GM12878 (cell line): Measurements from ENCODE around the gene IGF1R. TPM values are rescaled to one million over a fixed set of nuclear protein-coding genes. Genes with fewer than 3 reads are reported as not detected.

Experiments
- ATAC-seq: fragments of 200-7000 bp; cut with Tn5 transposase; 3 replicates; pipeline ENCODE4 v1.9.1; 2020; ENCODE audit warnings: mild to moderate bottlenecking, moderate library complexity
- BruUV-seq: library from RNA; stranded (reverse); fragments of 400-500 nt; replicated peaks from 2 replicates; lab custom pipeline; 2021; lab: Mats Ljungman, UMichigan
- CTCF ChIA-PET: fragments of 300-600 bp; sonication (Branson Sonifier 250); formaldehyde crosslinking; extraction: SDS; loops from one replicate; lab custom pipeline; 2021; ENCODE audit warnings: inconsistent platforms; lab: Yijun Ruan, JAX
- POLR2A ChIA-PET: fragments of 350-600 bp; formaldehyde crosslinking; extraction: SDS; loops from one replicate; lab custom pipeline; 2021; ENCODE audit warnings: inconsistent platforms; lab: Charles Lee
- RAD21 ChIA-PET: fragments of 300-600 bp; sonication (Branson Sonifier 250); formaldehyde crosslinking; loops from one replicate; lab custom pipeline; 2023; ENCODE audit warnings: antibody characterized with exemption; ENCODE audit not compliant: unreplicated experiment; lab: Charles Lee
- SMC1A ChIA-PET: fragments of 300-600 bp; sonication (Branson Sonifier 250); formaldehyde crosslinking; loops from one replicate; lab custom pipeline; 2023; ENCODE audit not compliant: unreplicated experiment, uncharacterized antibody; lab: Charles Lee
- DNase-seq: peaks from one replicate; pipeline ENCODE4 v3.0.0-alpha.2; 2011; ENCODE audit warnings: low read depth, low spot score
- FAIRE-seq: peaks from 3 replicates; lab custom pipeline; 2011; peaks lifted over from hg19 to GRCh38; lab: Jason Lieb, UNC
- H2AFZ ChIP-seq: 2 replicates; pipeline ENCODE4 v1.6.0; 2011; ENCODE audit warnings: low read depth, low read length, control low read depth; ENCODE audit not compliant: control insufficient read depth
- H3K27ac ChIP-seq: 2 replicates; pipeline ENCODE4 v1.5.1; 2011; ENCODE audit warnings: control low read depth; ENCODE audit not compliant: control insufficient read depth, insufficient read depth
- H3K27me3 ChIP-seq, 2 experiments: replicated peaks in 1 of 2; 2 replicates each; pipeline versions ENCODE4 v1.6.0 to v1.6.1; 2011; ENCODE audit warnings: low read length in 1 of 2; ENCODE audit not compliant: control insufficient read depth in 2 of 2, insufficient read depth in 2 of 2
- H3K36me3 ChIP-seq, 2 experiments: 2 replicates each; pipeline ENCODE4 v1.5.1; 2011; ENCODE audit warnings: low read length in 1 of 2; ENCODE audit not compliant: control insufficient read depth in 2 of 2, insufficient read depth in 2 of 2
- H3K4me1 ChIP-seq: 2 replicates; pipeline ENCODE4 v1.6.1; 2011; ENCODE audit warnings: mild to moderate bottlenecking, low read length, moderate library complexity, mixed read lengths; ENCODE audit not compliant: control insufficient read depth, insufficient read depth
- H3K4me2 ChIP-seq: 2 replicates; pipeline ENCODE4 v1.6.0; 2011; ENCODE audit warnings: control low read depth; ENCODE audit not compliant: control insufficient read depth, insufficient read depth
- H3K4me3 ChIP-seq: fragments of 200-600 bp; sonication (generic); 2 replicates; pipeline ENCODE4 v1.5.1; 2016
- H3K79me2 ChIP-seq: 2 replicates; pipeline ENCODE4 v1.6.0; 2011; ENCODE audit warnings: low read length; ENCODE audit not compliant: control insufficient read depth, insufficient read depth
- H3K9ac ChIP-seq: 2 replicates; pipeline ENCODE4 v1.8.0; 2011; ENCODE audit warnings: low read length, control low read depth, mixed read lengths; ENCODE audit not compliant: control insufficient read depth, insufficient read depth
- H3K9me3 ChIP-seq: replicated peaks from 3 replicates; pipeline ENCODE4 v1.5.1; 2011; ENCODE audit warnings: mild to moderate bottlenecking, low read length; ENCODE audit not compliant: control insufficient read depth, insufficient read depth
- H4K20me1 ChIP-seq: 2 replicates; pipeline ENCODE4 v1.6.0; 2011; ENCODE audit not compliant: control insufficient read depth, insufficient read depth
- CHD2 ChIP-seq: IDR thresholded peaks from 2 replicates; pipeline ENCODE4 v1.6.1; 2011; ENCODE audit warnings: low read depth, low read length, improper control_type of control experiment, borderline replicate concordance
- ESRRA ChIP-seq: IDR thresholded peaks from 2 replicates; pipeline ENCODE4 v1.6.1; 2012; ENCODE audit warnings: mild to moderate bottlenecking, low read length, improper control_type of control experiment
- IKZF2 ChIP-seq, 2 experiments: fragments of 450-650 bp; IDR thresholded peaks; 2 replicates each; pipeline ENCODE4 v1.6.1; 2017; ENCODE audit warnings: mild to moderate bottlenecking in 2 of 2, moderate library complexity in 2 of 2
- IRF3 ChIP-seq: fragments of 450-650 bp; IDR thresholded peaks from 2 replicates; pipeline ENCODE4 v1.6.1; 2014; ENCODE audit warnings: mild to moderate bottlenecking
- NFXL1 ChIP-seq: fragments of 450-650 bp; IDR thresholded peaks from 2 replicates; pipeline ENCODE4 v1.6.1; 2017; ENCODE audit warnings: antibody characterized with exemption, mild to moderate bottlenecking, borderline replicate concordance
- POLR2AphosphoS2 ChIP-seq: IDR thresholded peaks from 2 replicates; pipeline ENCODE4 v1.6.1; 2011; ENCODE audit warnings: low read depth, mild to moderate bottlenecking, low read length, improper control_type of control experiment, moderate library complexity
- SRF ChIP-seq, 2 experiments: IDR thresholded peaks; 2 replicates each; pipeline ENCODE4 v1.6.1; 2011; ENCODE audit warnings: low read depth in 2 of 2, low read length in 2 of 2, mild to moderate bottlenecking in 1 of 2, moderate library complexity in 1 of 2
- ZNF384 ChIP-seq: IDR thresholded peaks from 2 replicates; pipeline ENCODE4 v1.6.1; 2012; ENCODE audit warnings: low read depth, mild to moderate bottlenecking, low read length, improper control_type of control experiment, borderline replicate concordance
- WGBS: methylation state at CpG from one replicate; pipeline ENCODE4 v1.1.6; 2016; ENCODE audit warnings: low lambda C conversion rate; ENCODE audit not compliant: insufficient replicate concordance, insufficient coverage; ENCODE audit errors: missing lambda C conversion rate; 5-methylcytosine and 5-hydroxymethylcytosine counted together
- in situ Hi-C: fragments of 300-500 bp; cut with MboI; formaldehyde crosslinking; loops from 9 replicates; pipeline ENCODE4 v1.14.3; 2018; ENCODE audit warnings: mixed read lengths
- intact Hi-C: fragments of 100-400 bp; cut with micrococcal nuclease; formaldehyde crosslinking; loops from one replicate; pipeline ENCODE4 v1.14.2; 2022; ENCODE audit not compliant: unreplicated experiment
- polyA plus RNA-seq, 11 experiments: library from polyadenylated mRNA; depleted of rRNA in 4 of 11; unstranded in 6 of 11; stranded (reverse) in 5 of 11; fragments of >200 nt; fragmentation: Nextera tagmentation in 4 of 11; fragmentation: Illumina TruSeq in 1 of 11; extraction: Ambion mirVana in 4 of 11; extraction: Trizol in 1 of 11; gene quantifications; 1 replicate in 1 of 11; 2 replicates in 10 of 11; pipeline versions ENCODE4 v1.2.1 to v1.2.3, GENCODE V29; 2011 to 2016; ENCODE audit warnings: inconsistent platforms in 2 of 11, missing spikeins in 2 of 11, low read depth in 1 of 11
- total RNA-seq, 4 experiments: library from RNA; depleted of rRNA in 3 of 4; stranded (reverse); fragments of >200 nt in 3 of 4; fragmentation: Illumina TruSeq in 1 of 4; extraction: Trizol in 1 of 4; gene quantifications; 2 replicates each; pipeline versions ENCODE4 v1.2.1 to v1.2.3, GENCODE V29; 2013 to 2021

Gene IGF1R
- total and polyA plus RNA-seq, 10 of the 15 experiments (the other 5 are each of a cell fraction or from before 2014, with no cell fraction given): 0.03 to 2.7 (median 0.66) TPM

GRCh38 chr15:98799461-98800390, 151.4 kb downstream of the IGF1R start:
- no peak for TF ChIP-seq CHD2
- FAIRE-seq (no peak), DNase-seq (no peak), ATAC-seq (no peak)
- Histone ChIP-seq H3K36me3 (no peaks in the 10 kb centered on the region), H3K9ac (no peak overlapping the region), H2AFZ (no peak overlapping the region), H3K4me2 (no peak overlapping the region), H3K9me3 (no peaks in the 10 kb centered on the region), H3K27me3 (no peaks in the 10 kb centered on the region), H3K27ac (no peak overlapping the region), H3K4me1 (no peaks in the 10 kb centered on the region; the same call in 1 of the 2 replicates), H3K79me2 (no peaks in the 10 kb centered on the region), H3K4me3 (no peak overlapping the region), H4K20me1 (no peaks in the 10 kb centered on the region)
- WGBS: 42% methylated on average over 11 of the region's 11 CpGs
- ChIA-PET RAD21 (no interaction called here), SMC1A (interaction anchor here (0.5 to 0.9 kb wide), 3 partner anchors 203 to 904 kb away, joined by 3 read pairs; no protein-coding TSS in a partner anchor), CTCF (interaction anchor here (0.6 to 1.0 kb wide), 3 partner anchors 47 to 122 kb away, joined by 3 read pairs; no protein-coding TSS in a partner anchor), POLR2A (no interaction called here)
- in situ Hi-C loops: no loop called here
- no TSS peak for BruUV-seq
- intact Hi-C loops: no loop called here

- in situ Hi-C loops: no loop called here
- ATAC-seq (no peak), DNase-seq (no peak), FAIRE-seq (no peak)
- Histone ChIP-seq H3K27ac (no peak overlapping the region), H3K79me2 (no peaks in the 10 kb centered on the region), H3K4me2 (no peak overlapping the region), H2AFZ (no peak overlapping the region), H3K36me3 (no peaks in the 10 kb centered on the region), H3K9ac (no peak overlapping the region), H3K4me3 (no peak overlapping the region), H3K27me3 (no peaks in the 10 kb centered on the region), H3K9me3 (no peaks in the 10 kb centered on the region), H4K20me1 (no peaks in the 10 kb centered on the region), H3K4me1 (no peaks in the 10 kb centered on the region)
- no TSS peak for BruUV-seq
- CTCF ChIA-PET: no interaction called here
- POLR2A ChIA-PET: no interaction called here
- TF ChIP-seq IKZF2 (IDR thresholded peaks at IDR 0.05): no peak
- TF ChIP-seq POLR2AphosphoS2: no peak
- no peak for TF ChIP-seq IRF3
- no peak for TF ChIP-seq ZNF384
- no peak for TF ChIP-seq SRF (IDR thresholded peaks at IDR 0.05; ENCODE audit: low read depth in 2 of 2, low read length in 2 of 2)
- TF ChIP-seq ESRRA: no peak
- no peak for TF ChIP-seq NFXL1
- SMC1A ChIA-PET: interaction anchor here (1.2 kb wide), 1 partner anchor 15 kb away, joined by 3 read pairs; no protein-coding TSS in a partner anchor
- intact Hi-C loops: no loop called here
- RAD21 ChIA-PET: no interaction called here
- 24% methylated on average over 11 of the region's 11 CpGs for WGBS
These were observed 152.3 kb downstream of the IGF1R start for GRCh38 chr15:98800437-98801233.
